Smooth muscle cell (in vitro differentiated cells): ENCODE results near the gene PTCD1. TPM values are rescaled to one million over a fixed set of nuclear protein-coding genes. Genes with fewer than 3 reads are reported as not detected.

Source experiments
- DNase-seq: peaks from one replicate; lab custom pipeline; 2025; ENCODE audit not compliant: unreplicated experiment; lab: John Stamatoyannopoulos, UW
- H2AFZ ChIP-seq: fragments of 200-600 bp; sonication (generic); 2 replicates; pipeline ENCODE4 v1.6.0; 2016; ENCODE audit warnings: antibody characterized with exemption, low read depth, mild to moderate bottlenecking
- H3F3A ChIP-seq: fragments of 200-600 bp; sonication (generic); 2 replicates; pipeline ENCODE4 v1.6.0; 2017; ENCODE audit warnings: antibody characterized with exemption, low read depth
- H3K27ac ChIP-seq: fragments of 200-600 bp; sonication (generic); 2 replicates; pipeline ENCODE4 v1.5.1; 2016; ENCODE audit warnings: low read depth, mild to moderate bottlenecking
- H3K27me3 ChIP-seq: fragments of 200-600 bp; sonication (generic); 2 replicates; pipeline ENCODE4 v1.6.1; 2016; ENCODE audit warnings: low read depth, mild to moderate bottlenecking
- H3K36me3 ChIP-seq: fragments of 200-600 bp; sonication (generic); 2 replicates; pipeline ENCODE4 v1.5.1; 2016; ENCODE audit warnings: low read depth
- H3K4me1 ChIP-seq: fragments of 200-600 bp; sonication (generic); 2 replicates; pipeline ENCODE4 v1.5.1; 2016; ENCODE audit warnings: low read depth
- H3K4me2 ChIP-seq: fragments of 200-600 bp; sonication (generic); 2 replicates; pipeline ENCODE4 v1.6.0; 2016; ENCODE audit warnings: mild to moderate bottlenecking
- H3K4me3 ChIP-seq: fragments of 200-600 bp; sonication (generic); 2 replicates; pipeline ENCODE4 v1.5.1; 2016; ENCODE audit warnings: mild to moderate bottlenecking
- H3K79me2 ChIP-seq: fragments of 200-600 bp; sonication (generic); 2 replicates; pipeline ENCODE4 v1.6.0; 2016; ENCODE audit warnings: low read depth, mild to moderate bottlenecking
- H3K9ac ChIP-seq: fragments of 200-600 bp; sonication (generic); 2 replicates; pipeline ENCODE4 v1.6.0; 2016; ENCODE audit warnings: low read depth
- H3K9me3 ChIP-seq: fragments of 200-600 bp; sonication (generic); replicated peaks from 2 replicates; pipeline ENCODE4 v1.5.1; 2016; ENCODE audit warnings: low read depth
- H4K20me1 ChIP-seq: fragments of 200-600 bp; sonication (generic); 2 replicates; pipeline ENCODE4 v1.6.0; 2016; ENCODE audit warnings: low read depth
- CTCF ChIP-seq: fragments of 200-600 bp; sonication (generic); IDR thresholded peaks from 2 replicates; pipeline ENCODE4 v1.5.1; 2017; ENCODE audit warnings: borderline replicate concordance, mild to moderate bottlenecking, antibody characterized with exemption; ENCODE audit not compliant: insufficient read depth, poor library complexity, severe bottlenecking
- WGBS: methylation state at CpG from one replicate; pipeline ENCODE4 v1.1.7; 2016; ENCODE audit warnings: low lambda C conversion rate; 5-methylcytosine and 5-hydroxymethylcytosine counted together
- polyA plus RNA-seq: library from polyadenylated mRNA; unstranded; fragments of >200 nt; fragmentation: Nextera tagmentation; extraction: Ambion mirVana; gene quantifications from 2 replicates; pipeline ENCODE4 v1.2.1, GENCODE V29; 2016
- total RNA-seq: library from RNA; depleted of rRNA; stranded (reverse); fragments of >200 nt; gene quantifications from 2 replicates; pipeline ENCODE4 v1.2.3, GENCODE V29; 2014

The PTCD1 gene
- total and polyA plus RNA-seq, 2 experiments from 2014 or later, result 4.5 to 10.8 TPM

GRCh38 chr7:99372275-99373090 lies 66.1 kb downstream of the PTCD1 start:
- peaks cover 13% of the 10 kb centered on the region for H4K20me1 ChIP-seq
- H3K79me2 ChIP-seq, result peaks cover 28% of the 10 kb centered on the region
- no peak for TF ChIP-seq CTCF
- H3K36me3 ChIP-seq, result no peaks in the 10 kb centered on the region
- H3K9ac ChIP-seq, result no peak overlapping the region
- peaks cover 2% of the 10 kb centered on the region for H3F3A ChIP-seq
- no peak for DNase-seq
- H3K4me2 ChIP-seq, result no peak overlapping the region
- H3K27me3 ChIP-seq, result no peaks in the 10 kb centered on the region
- H3K9me3 ChIP-seq, result no peaks in the 10 kb centered on the region
- no peak overlapping the region for H2AFZ ChIP-seq
- no peak overlapping the region for H3K4me3 ChIP-seq
- H3K4me1 ChIP-seq, result no peaks in the 10 kb centered on the region
- no peak overlapping the region for H3K27ac ChIP-seq
- WGBS, result 70% methylated on average over 21 of the region's 21 CpGs

GRCh38 chr7:99371376-99371920 lies 67.2 kb downstream of the PTCD1 start:
- Histone ChIP-seq H4K20me1 (peaks cover 11% of the 10 kb centered on the region), H3F3A (peaks cover 6% of the 10 kb centered on the region), H3K9me3 (no peaks in the 10 kb centered on the region), H3K9ac (no peak overlapping the region), H3K4me1 (no peaks in the 10 kb centered on the region), H3K79me2 (peaks cover 19% of the 10 kb centered on the region), H3K4me3 (no peak overlapping the region), H3K36me3 (no peaks in the 10 kb centered on the region), H2AFZ (no peak overlapping the region), H3K27me3 (no peaks in the 10 kb centered on the region), H3K4me2 (no peak overlapping the region), H3K27ac (no peak overlapping the region)
- no peak for TF ChIP-seq CTCF
- no peak for DNase-seq
- 75% methylated on average over 11 of the region's 11 CpGs for WGBS

GRCh38 chr7:99369767-99370391 lies 68.7 kb downstream of the PTCD1 start:
- Histone ChIP-seq H3K9ac (no peak overlapping the region), H3K27ac (no peak overlapping the region), H3K79me2 (peaks cover 3% of the 10 kb centered on the region), H3K27me3 (no peaks in the 10 kb centered on the region), H3K9me3 (no peaks in the 10 kb centered on the region), H2AFZ (no peak overlapping the region), H3K4me3 (no peak overlapping the region), H3K4me2 (no peak overlapping the region), H4K20me1 (no peaks in the 10 kb centered on the region), H3F3A (peaks cover 6% of the 10 kb centered on the region), H3K36me3 (no peaks in the 10 kb centered on the region), H3K4me1 (no peaks in the 10 kb centered on the region)
- no peak for TF ChIP-seq CTCF
- DNase-seq, result no peak
- WGBS, result 84% methylated on average over 9 of the region's 9 CpGs
